Cerebellar cortex (tissue), 1 donor: ENCODE data around the gene UMODL1.

Source experiments
- DNase-seq: peaks from one replicate; pipeline ENCODE4 v3.0.0-alpha.2; 2015; ENCODE audit warnings: low spot score

UMODL1 gene

GRCh38 chr21:42040411-42041180 lies 30.5 kb upstream of the UMODL1 start:
- no peak for DNase-seq

GRCh38 chr21:42041246-42041645 lies 29.9 kb upstream of the UMODL1 start:
- no peak for DNase-seq

GRCh38 chr21:42041711-42042110 lies 29.4 kb upstream of the UMODL1 start:
- DNase-seq, result no peak

GRCh38 chr21:42042651-42043050 lies 28.5 kb upstream of the UMODL1 start:
- no peak for DNase-seq

GRCh38 chr21:42043201-42043895 lies 27.8 kb upstream of the UMODL1 start:
- DNase-seq, result no peak

- DNase-seq, result no peak
Measured at GRCh38 chr21:42043961-42044360, 27.2 kb upstream of the UMODL1 start.

GRCh38 chr21:42044871-42045495 lies 26.1 kb upstream of the UMODL1 start:
- no peak for DNase-seq

- DNase-seq, result peak; percentile 25
Measured at GRCh38 chr21:42047821-42048613, 23.1 kb upstream of the UMODL1 start.

- DNase-seq, result no peak
Measured at GRCh38 chr21:42048870-42049577, 22.1 kb upstream of the UMODL1 start.

- DNase-seq, result no peak
Measured at GRCh38 chr21:42049578-42050430, 21.3 kb upstream of the UMODL1 start.

- no peak for DNase-seq
Measured at GRCh38 chr21:42051788-42052187, 19.3 kb upstream of the UMODL1 start.

- DNase-seq, result no peak
Measured at GRCh38 chr21:42055425-42055824, 15.7 kb upstream of the UMODL1 start.

- DNase-seq, result no peak
Measured at GRCh38 chr21:42056468-42056867, 14.6 kb upstream of the UMODL1 start.

GRCh38 chr21:42056996-42057689 lies 14.0 kb upstream of the UMODL1 start:
- DNase-seq, result no peak

- no peak for DNase-seq
Measured at GRCh38 chr21:42057851-42058437, 13.2 kb upstream of the UMODL1 start.

- no peak for DNase-seq
Measured at GRCh38 chr21:42058631-42059111, 12.4 kb upstream of the UMODL1 start.

- no peak for DNase-seq
Measured at GRCh38 chr21:42059141-42059540, 12.0 kb upstream of the UMODL1 start.

GRCh38 chr21:42059721-42060120 lies 11.4 kb upstream of the UMODL1 start:
- DNase-seq, result no peak

GRCh38 chr21:42060166-42060565 lies 11.0 kb upstream of the UMODL1 start:
- DNase-seq, result no peak
